Stimulated activated CD4-positive, alpha-beta T cell treated with anti-CD3 and anti-CD28 coated beads, Interleukin-4, amount 100 ng/mL, for 24 hours (primary cell): ENCODE results near the gene JMJD6.

Experiments
- DNase-seq: peaks from one replicate; pipeline ENCODE4 v3.0.0-alpha.2; 2020

The JMJD6 gene

DNA sequence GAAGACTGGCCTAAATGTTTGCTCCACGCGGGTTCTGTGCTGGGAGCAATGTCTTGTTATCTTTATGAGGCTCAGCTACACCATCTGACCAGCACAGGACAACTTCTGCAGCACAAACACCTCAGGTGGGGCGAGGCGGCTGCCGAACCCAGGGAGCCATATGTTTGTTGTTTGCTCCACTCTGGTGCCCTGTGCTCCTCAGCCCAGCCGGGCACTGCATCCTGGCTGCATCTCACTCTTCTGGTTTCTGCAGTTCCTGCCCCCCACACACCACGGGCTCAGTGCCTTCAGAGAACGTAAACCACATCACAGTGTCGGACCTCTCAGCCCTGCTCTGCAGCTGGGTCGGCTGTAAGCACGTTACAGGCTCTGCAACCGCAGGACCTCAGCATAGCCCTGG is 48.1 kb downstream of the JMJD6 start:
- DNase-seq, result peak; percentile 20

DNA sequence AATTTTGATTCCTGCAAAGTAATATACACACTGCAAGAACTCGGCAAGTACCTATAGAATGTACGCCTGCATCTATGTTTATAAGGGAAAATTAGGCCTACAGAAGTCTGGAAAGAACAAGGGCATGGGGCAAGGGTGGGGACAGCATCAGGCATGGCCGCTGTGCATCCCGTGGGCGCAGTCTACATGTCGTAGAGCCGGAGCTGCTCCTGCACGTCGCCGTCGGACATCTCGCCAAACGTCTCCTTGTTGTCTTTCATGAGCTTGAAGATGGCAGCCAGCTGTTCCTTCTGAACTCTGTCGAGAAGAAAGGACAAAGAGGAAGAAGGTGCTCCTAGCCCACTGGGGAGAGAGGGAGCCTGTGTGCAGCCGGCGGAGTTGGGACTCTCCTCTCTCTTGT is 49.0 kb downstream of the JMJD6 start:
- no peak for DNase-seq

DNA sequence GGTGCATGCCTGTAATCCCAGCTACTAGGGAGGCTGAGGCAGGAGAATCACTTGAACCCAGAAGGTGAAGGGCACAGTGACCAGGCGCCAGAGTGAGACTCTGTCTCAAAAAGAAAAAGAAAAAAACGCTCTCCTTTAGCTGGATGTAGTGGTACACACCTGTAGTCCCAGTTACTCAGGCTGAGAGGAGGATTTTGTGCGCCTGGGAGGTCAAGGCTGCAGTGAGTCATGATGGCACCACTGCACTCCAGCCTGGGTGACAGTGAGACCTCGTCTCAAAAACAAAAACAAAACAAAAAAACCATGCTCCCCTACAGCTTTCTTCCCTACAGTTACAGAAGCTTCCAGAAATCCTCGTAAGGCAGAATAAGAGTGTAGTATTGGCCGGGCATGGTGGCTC is 49.8 kb downstream of the JMJD6 start:
- DNase-seq, result no peak

DNA sequence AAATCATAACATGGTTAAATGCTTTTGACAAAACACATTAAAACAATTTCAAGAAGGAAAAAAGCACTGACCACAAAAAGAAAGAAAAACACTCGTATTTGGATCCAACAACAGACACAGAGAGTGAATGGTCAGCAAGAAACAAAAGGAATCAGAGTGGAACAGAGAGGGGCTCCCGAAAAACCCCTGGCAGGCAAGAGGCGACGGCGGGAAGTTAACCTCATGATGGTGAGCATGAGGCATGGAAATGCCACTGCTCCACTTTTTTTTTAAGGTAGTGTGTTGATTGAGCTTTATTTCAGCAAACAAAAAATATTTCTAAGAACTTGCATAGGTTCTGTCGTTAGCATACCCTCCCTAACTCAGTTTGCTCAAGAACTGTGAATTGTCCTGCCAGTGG is 50.8 kb downstream of the JMJD6 start:
- DNase-seq, result no peak

DNA sequence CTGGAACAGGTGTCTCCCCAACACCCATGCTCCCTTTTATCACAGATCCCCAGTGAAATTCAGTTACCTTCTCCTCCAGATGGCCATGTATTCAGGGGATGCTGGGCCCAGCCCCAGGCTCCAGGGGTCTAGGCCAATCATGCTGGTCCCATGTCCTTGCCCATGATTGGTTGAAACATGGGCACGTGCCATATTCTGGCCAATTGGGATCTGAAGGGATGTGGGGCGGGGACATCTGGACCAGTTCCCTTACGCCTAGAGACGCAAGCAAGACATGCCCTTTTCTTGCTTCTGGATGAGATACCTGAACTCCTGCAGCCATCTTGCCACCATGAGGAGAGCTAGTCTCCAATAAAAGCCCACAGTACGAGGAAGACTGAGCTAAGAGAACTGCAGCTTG is 51.8 kb downstream of the JMJD6 start:
- DNase-seq, result no peak

DNA sequence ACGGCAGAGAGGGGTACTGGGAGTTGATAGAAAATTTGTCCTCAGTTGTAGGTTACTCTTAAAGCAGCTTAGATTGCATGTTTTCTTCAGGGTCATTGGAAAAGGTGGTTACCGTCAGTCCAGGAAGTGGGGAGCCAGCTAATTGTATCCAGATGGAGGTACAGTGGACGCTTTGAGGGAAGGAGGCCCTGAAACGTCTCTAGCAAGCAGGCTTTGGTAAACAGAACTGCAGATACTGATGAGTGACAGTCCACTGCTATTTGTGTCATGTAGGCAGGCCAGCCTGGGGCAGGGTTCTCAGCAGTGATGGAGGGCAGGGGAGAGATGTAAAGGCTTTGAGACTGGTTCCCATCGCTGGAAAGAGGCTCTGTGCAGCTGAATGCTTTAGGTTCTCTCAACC is 52.7 kb downstream of the JMJD6 start:
- no peak for DNase-seq

DNA sequence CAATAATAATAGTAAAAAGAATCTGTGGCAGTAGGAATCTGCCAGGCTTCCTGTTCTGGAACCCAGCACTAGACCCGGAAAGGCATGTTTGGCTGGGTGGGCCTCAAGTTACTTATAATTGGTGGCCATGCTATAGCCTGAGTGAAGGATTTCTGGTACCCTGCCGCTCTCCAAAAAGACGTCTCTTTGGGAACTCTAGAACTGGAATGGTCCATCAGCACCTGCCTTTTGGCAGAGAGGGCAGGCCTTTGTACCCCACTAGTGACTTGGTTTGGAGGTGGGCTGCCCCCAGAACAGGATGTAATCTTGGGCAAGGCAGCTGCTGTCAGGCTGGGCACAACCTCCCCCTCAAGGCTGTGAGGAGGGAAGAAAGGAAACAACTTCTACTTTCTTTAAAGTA is 53.5 kb downstream of the JMJD6 start:
- no peak for DNase-seq

DNA sequence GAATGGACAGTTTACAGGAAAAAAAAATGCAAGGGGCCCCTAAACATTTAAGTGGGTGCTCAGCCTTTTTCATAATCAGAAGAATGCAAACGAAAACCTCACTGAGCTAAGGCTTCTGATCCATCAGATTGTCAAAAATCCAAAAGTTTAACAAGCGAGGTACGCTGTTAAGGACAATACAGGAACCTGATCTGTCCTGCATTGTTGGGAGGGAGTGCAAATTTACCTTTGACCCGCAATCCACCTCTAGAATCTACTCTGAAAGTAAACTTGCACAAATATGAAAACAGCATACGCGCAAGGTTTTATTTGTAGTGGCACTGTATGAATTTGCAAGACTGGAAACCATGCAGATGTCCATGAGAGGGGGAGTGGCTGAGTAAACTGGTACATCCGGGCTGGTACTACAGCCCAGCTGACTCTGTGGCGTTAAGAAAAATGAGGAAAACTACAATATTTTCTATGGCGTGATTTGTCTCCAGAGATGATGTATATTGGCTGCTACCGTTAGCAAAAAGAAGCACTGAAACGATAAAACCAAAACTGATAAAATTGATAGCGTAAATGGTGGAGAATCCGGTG is 54.0 kb downstream of the JMJD6 start:
- no peak for DNase-seq

DNA sequence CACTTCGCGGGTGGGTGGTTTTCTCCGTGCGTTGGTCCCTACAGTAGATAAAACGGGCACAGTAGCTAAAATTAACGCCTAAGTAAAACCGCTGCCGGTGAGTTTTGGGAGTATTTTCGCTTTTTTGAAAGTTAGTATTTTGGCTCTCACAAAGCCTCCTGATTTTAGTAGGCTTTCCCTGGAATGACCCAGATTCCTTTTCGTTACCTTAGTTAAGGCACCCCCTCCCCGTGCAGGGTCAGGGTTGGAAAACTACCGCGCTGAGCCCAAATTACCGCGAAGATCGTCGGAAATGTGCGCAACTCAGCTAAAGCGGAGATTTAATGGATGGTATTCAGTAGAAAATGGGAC is 54.5 kb downstream of the JMJD6 start:
- no peak for DNase-seq

DNA sequence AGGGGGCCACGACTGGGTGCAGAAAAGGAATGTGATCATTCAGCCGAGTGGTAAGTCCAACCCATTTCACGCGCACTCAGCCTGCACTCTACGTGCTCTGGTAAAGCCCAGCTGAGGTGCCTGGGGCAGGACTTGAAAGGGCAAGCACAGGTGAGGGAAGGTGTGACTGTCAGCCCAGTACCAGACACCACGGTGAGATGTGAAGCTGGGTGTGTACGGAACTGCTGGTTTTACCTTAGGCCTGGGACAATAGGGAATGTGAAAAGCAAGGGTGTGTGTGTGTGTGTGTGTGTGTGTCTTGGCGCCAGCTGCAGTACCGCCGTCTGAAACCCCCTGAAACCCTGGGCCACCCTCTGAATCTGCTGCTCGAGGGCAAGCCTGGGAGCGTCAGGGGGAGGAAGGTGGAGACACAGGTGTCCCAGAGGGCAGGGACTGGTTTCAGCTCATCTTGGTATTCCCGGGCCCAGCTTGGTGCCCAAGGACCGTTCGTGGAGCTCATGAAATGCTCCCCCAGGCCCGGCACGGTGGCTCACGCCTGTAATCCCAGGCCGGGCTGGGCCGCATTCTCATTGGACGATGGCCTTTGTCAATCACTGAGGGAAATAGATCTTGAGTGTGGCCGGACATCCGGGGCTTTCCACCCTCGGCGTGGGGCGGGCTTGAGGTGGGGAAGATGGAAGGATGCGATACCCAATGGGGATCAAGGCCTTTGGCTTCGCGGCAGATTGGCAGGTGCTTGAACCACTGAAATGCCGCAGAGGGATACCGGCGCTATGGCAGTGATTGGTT is 55.1 kb downstream of the JMJD6 start:
- peak; percentile 100 for DNase-seq

DNA sequence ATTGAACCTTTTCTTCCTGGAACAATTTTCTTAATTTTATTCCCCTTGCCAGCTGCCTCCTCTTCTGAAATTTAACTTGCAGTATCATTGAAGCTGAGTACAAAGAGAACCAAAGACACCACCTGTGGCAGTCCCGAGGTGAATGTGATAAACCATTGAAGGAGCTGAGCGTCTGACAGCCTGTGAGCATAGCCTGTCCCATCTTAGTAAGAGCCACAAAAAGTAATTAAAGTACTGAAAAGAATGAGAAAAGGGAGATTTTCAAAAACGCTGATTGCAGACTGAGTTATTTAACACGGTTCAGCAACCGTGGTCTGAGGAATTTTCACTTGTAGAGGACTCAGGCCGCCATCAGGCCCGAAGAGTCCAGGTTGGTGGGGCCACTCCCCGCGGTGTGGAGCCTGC is 55.7 kb downstream of the JMJD6 start:
- no peak for DNase-seq

DNA sequence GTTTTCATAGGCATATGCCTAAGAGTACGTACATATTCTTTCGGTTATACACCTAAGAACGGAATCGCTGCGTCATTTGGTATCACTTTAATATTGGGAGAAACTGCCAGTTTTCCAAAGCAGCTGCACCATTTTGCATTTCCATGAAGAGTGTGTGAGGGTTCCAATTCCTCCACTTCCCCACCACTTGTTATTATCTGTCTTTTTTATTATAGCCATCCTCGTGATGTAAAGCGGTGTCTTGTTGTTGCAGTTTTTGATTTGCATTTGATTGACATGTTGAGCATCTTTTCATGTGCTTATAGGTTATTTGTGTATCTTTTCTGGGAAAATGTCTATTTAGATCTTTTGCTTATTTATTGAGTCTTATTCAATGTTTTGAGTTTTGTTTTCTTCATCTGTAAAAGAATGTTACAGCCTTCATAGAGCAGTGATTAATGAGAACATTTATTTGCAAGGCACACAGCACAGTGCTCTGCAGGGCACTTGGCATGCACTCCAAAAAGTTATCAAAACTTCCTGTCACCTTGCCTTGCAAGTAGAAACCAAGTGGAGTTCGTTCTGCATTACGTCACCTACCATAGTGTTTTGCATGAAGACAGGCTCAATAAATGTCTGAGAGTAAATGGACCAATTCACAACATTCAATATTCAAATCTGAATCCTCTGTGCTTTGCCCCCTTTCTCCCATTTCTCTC is 56.2 kb downstream of the JMJD6 start:
- no peak for DNase-seq
